Endothelial cell of hepatic sinusoid (primary cell): Measurements from ENCODE around the gene CRTAC1.

ENCODE experiments used
- in situ Hi-C: cut with HindIII; loops from 2 replicates; pipeline ENCODE4 v1.10.0; 2017; ENCODE audit warnings: low sequenced_read_pairs

Gene CRTAC1

GRCh38 chr10:97903128-97904017 lies 127.0 kb downstream of the CRTAC1 start:
- in situ Hi-C loops, result no loop called here

- in situ Hi-C loops, result no loop called here
These were observed 129.0 kb downstream of the CRTAC1 start for GRCh38 chr10:97901381-97901780.

- in situ Hi-C loops, result loop anchor here (5.0 kb wide), 1 partner anchor 44 kb away; no protein-coding TSS in a partner anchor
These were observed 132.0 kb downstream of the CRTAC1 start for GRCh38 chr10:97898429-97898828.

DNA sequence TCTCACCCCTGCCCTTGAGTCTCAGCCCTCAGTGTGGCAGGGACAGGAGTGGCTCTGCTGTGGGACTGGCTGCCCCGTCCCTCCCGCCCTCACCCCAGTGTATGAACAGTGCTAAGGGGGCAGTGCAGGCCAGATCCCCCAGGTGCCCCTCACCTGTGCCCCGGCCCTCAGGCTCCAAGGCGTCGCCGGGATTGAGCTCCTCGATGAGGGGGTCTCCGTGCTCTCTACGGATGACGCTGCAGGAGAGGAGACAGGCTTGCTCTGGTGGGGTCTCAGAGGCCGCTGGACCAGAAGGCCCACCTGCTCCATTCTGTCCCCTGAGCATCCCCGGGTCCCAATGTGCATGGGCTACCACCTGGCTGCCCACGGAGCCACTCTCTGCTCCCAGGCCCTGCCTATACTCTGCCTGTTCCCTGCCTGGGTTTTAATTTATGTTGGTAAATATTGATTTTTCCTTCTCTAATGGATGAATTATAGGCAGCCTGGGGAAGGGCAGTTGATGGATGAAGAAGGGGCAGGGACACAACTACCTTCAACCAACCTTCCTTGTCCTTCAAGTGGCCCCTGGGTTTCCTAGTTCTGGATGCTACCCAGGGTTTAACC lies 133.6 kb downstream of the CRTAC1 start:
- in situ Hi-C loops, result loop anchor here (5.0 kb wide), 1 partner anchor 45 kb away; no protein-coding TSS in a partner anchor

DNA sequence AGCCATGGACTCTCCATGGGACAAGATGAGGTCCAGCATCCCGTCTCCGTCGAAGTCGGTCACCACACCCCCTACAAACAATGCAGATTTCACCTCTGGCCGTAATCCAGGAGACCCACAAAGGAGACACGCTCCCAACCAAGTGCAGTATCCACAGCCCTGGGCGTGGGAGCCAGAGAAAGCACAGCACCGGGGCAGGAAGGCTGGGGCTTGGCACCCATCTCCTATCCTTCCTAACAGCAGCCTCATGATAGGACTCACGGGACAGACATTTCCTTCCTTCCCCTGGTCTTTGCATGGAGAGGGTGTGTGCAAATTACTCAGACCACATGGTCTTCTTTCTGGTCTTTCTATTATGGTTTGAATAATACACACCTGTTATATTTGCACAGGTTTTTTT lies 134.5 kb downstream of the CRTAC1 start:
- in situ Hi-C loops, result loop anchor here (5.0 kb wide), 1 partner anchor 46 kb away; no protein-coding TSS in a partner anchor

GRCh38 chr10:97895084-97895483 lies 135.3 kb downstream of the CRTAC1 start:
- in situ Hi-C loops, result loop anchor here (5.0 kb wide), 1 partner anchor 47 kb away; no protein-coding TSS in a partner anchor

GRCh38 chr10:97894092-97894491 lies 136.3 kb downstream of the CRTAC1 start:
- in situ Hi-C loops, result no loop called here

DNA sequence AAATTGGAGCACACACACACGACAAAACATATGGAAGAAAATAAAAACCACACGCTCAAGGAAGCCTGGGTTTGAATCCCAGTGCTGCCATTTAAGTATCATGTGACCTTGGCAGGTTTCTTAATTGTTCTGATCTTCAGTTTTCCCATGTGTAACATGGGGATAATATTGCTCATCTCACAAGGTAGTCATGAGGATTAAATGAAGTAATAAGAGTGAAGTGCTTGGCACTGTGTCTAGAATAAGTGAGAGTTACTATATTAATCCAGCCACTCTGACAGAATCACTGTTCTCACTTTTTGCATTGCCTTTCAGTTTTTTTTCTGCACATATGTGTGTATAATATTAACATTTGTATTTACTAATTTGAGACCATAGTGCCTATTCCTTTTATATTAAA lies 137.5 kb downstream of the CRTAC1 start:
- in situ Hi-C loops, result no loop called here

DNA sequence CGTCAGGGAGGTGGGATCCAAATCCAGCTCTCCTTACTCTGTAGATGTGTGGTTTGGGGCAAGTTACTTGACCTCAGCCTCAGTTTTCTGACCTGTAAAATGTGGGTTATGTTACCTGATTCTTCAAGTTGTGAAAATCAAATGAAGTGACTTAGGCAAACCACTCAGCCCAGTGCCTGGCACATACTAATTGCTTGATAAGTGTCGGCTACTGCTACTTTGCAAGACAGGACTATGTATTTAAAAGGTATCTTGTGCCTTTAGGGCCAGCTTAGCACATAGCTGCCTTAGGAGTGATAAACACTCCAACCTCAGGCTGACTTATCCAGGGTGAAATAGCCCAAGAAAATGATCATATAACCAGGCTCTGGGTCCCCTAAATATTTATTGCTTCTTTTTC lies 137.9 kb downstream of the CRTAC1 start:
- in situ Hi-C loops, result no loop called here

- in situ Hi-C loops, result no loop called here
These were observed 138.8 kb downstream of the CRTAC1 start for GRCh38 chr10:97891497-97892167.

DNA sequence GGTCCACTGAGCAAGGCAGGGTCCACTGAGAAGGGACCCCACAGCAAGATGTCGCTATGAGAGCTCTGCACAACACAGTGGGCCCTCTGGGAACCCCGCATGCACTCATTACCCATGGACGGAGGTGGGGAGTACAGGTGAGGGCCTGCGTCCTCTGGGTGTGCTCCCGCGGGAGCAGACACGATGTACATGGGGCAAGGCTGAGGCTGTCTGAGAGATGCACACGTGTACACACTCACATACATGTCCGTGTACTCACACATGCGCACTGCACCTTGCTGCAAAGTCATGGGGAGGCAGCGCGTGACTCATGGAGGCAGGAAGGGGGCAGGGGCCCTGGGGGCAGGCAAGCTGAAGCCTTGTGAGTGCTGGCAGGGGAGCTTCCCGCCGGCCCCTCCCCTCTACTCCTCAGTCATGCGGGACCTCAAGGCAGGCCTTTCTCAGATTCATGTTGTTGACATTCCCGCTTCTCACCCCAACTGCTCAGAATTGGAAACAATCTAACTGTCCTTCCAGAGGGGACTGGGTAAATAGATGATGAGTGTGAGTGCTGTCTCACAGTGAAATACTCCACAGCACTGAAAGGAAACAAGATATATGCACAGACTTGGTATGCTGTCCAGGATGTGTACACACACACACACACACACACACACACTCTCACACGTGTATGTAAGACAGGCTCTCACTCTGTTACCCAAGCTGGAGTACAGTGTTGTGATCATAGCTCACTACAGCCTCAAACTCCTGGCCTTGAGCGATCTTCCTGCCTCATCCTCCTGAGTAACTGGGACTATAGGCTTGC lies 140.8 kb downstream of the CRTAC1 start:
- in situ Hi-C loops, result no loop called here

DNA sequence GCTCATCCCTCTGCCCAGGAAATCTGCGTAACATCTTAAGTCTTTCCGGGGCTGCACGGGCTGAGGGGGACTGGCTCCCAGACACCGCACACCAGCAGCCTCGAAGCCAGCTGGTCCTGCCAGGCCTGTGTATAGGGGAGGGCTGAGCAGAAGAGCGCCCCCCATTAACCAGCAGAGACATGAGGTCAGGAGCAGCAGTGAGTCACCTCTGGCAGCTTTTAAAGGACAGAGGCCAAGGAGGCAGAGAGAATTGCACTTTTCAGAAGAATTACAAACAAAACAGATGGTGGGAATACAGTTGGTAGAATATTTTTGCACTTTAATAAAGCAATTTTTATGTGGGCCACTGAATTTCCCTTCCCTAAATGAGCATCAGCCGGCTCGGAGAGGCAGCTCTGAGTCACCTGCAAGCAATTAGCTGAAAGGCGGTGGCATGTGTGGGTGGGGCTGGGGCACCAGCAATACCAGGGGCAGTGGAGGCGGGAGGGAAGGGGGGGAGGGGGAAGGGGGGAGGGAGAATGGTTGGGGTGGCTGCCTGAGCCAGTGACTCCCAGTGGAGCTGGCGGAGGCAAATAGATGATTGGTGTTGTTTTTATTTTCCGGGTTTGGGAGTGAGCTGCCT lies 141.7 kb downstream of the CRTAC1 start:
- in situ Hi-C loops, result no loop called here

- in situ Hi-C loops, result no loop called here
These were observed 142.3 kb downstream of the CRTAC1 start for GRCh38 chr10:97888134-97888533.

GRCh38 chr10:97887399-97887798 lies 143.0 kb downstream of the CRTAC1 start:
- in situ Hi-C loops, result no loop called here

- in situ Hi-C loops, result no loop called here
These were observed 144.1 kb downstream of the CRTAC1 start for GRCh38 chr10:97886286-97886685.

DNA sequence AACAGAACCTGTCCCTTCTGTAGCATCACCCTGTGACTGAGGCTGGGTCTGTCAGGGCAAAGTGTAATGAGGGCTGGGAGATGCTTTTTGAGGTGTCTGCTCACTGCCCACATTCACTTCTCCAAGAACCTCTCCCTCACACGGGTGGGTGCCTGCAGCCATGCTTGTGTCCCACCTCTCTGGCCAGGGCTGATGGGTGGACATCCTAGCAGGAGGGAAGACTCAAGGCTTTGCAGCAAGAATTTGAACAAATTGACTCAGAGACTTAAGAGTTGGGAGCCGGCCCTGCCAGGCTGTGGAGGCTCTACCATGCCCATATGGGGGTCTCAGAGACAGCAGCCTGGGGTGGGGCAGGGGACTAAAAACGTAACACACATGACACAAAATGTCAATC lies 147.3 kb downstream of the CRTAC1 start:
- in situ Hi-C loops, result no loop called here

GRCh38 chr10:97882142-97883091 lies 148.0 kb downstream of the CRTAC1 start:
- in situ Hi-C loops, result no loop called here

DNA sequence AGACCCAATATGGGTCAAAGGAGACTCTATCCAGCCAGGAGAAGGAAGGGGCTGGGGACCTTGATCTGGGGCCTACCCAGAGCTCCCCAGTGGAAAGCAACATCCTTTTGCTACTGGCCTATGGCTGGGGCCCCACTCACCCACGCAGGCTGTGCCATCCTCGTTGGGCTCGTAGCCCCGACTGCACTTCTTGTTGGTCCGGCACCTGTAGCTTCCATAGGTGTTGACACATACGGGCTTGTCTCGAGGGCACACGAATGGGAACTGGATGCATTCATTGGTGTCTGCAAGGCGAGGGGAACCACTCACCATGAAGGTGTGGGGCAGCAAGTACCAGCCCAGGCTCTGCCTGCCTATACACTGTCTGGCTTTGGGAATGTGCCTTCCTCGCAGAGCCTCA lies 150.3 kb downstream of the CRTAC1 start:
- in situ Hi-C loops, result no loop called here

GRCh38 chr10:97879241-97879640 lies 151.2 kb downstream of the CRTAC1 start:
- in situ Hi-C loops, result no loop called here
